ENCODE data around the gene AJUBA.

GRCh38 chr14:22982477-22983245 is at the start of gene AJUBA:
- no peak for TF ChIP-seq CTCF (conservative IDR thresholded peaks at IDR 0.05 in 1 of 2, IDR thresholded peaks at IDR 0.05 in 1 of 2; ENCODE audit: extremely low read depth in 1 of 2, insufficient read depth in 1 of 2, low read depth in 1 of 2, low read length in 2 of 2)
- no peak for TF ChIP-seq EZH2 (IDR thresholded peaks at IDR 0.05; ENCODE audit: borderline replicate concordance, low read length)
